Activated T-helper 1 cell treated with Interleukin-2 at 50 U/mL for 16 hours (primary cell): Measurements from ENCODE around the gene AXDND1.

Source experiments
- DNase-seq: peaks from one replicate; pipeline ENCODE4 v3.0.0-alpha.2; 2020; ENCODE audit warnings: low read depth

AXDND1 gene

GRCh38 chr1:179575497-179576314 lies 209.9 kb downstream of the AXDND1 start, which contains the start of gene NPHS2:
TSS of gene NPHS2 (minus strand) at chr1:179575948. CDS start at chr1:179575864, 84 bp downstream.
- DNase-seq, result no peak

GRCh38 chr1:179576509-179576908 lies 210.7 kb downstream of the AXDND1 start:
- DNase-seq, result no peak

GRCh38 chr1:179583771-179584320 lies 218.1 kb downstream of the AXDND1 start:
- DNase-seq, result no peak

DNA sequence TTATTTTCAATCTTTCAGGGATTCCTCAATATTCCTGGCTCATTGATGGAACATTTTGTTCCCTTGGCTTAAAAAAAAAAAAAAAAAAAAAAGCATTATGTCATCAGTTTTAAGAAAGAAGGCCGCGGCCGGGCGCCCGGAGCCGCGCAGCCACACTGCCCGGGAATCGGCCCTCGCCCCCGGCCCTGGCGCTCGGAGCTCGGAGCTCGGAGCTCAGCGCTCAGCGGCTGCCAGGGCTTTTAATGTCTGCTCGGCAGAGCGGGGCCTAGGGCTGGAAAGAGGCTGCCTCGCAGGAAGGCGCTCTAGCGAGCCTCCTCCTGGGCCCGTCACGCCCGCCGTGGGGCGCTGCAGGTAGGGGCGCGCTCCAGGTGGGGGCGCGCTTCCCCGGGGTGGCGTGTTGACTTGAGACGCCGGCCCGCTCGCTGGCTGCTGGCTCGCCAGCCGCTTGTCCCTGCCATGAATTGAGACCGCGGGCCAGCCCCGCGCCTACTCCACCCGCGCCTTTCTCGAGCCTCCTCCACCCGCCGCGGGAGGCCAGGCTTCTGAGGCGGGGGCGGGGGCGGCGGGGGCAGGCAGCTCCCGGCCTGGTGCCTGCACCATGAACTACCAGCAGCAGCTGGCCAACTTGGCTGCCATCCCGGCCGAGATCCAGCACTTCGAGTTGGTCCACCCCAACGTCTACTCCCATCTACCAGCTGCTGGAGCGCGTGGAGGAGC lies 220.5 kb downstream of the AXDND1 start:
- DNase-seq, result no peak

DNA sequence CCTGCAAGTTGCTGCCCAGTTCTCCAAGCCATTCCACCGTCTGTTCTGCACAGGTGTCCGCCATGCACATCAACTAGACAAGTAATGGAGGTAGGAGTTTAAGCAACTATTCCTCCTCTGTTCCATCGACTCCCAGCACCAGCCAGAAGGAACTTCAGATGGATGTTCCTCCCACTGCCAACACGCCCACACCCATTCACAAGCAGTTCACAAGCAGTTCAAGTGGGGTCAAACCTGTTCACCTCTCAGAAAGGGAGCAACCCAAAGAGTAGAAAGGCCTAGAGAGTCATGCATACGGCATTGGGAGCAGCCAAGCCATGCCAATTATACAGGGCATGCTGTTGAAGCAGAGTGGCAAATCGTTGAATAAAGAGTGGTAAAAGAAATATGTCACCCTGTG lies 221.6 kb downstream of the AXDND1 start:
- no peak for DNase-seq

DNA sequence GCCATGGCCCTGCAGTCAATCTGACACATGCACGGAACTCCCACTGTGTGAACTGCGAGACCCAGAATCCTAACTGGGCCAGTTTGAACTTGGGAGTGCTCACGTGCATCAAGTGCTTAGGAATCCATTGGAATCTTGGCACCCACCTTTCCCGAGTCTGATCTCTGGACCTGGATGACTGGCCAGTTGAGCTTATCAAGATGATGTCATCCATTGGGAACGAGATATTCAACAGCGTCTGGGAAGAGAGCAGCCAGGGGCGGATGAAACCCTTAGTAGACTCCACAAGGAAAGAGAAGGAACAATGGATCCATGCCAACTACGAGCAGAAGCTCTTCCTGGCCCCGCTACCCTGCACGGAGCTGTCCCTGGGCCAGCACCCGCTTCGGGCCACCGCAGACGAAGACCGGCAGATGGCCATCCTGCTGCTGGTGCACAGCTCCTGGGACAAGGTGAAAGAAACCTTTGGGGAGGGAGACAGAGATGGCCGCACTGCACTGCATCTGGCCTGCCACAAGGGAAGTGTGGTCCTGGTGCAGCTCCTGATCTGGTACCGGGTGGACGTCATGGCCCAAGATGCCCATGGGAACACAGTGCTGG lies 222.8 kb downstream of the AXDND1 start:
- DNase-seq, result no peak

- DNase-seq, result no peak
Observed at GRCh38 chr1:179589509-179589908, 223.7 kb downstream of the AXDND1 start.

GRCh38 chr1:179590671-179591070 lies 224.9 kb downstream of the AXDND1 start:
- no peak for DNase-seq

DNA sequence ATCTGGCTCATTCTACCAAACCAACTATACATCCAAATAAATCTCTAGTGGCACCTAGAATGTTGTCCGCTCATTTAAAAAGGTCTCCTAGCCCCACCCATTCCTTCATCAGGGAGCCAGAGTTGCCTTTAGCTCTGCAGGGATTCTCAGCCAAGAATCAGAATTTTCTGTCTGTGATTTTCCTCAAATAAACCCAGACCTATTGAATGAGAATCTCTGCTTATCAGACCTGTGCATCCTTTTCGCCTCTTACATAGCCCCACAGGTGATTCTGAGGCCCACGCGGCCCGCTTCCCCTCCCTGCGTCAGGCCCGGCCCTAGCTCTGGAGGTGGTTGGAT lies 225.5 kb downstream of the AXDND1 start:
- no peak for DNase-seq

GRCh38 chr1:179591592-179592580 lies 226.1 kb downstream of the AXDND1 start, which contains the start of gene TDRD5:
TSS of gene TDRD5 (plus strand) at chr1:179591832. CDS start at chr1:179592616, 784 bp downstream.
- DNase-seq, result no peak

- no peak for DNase-seq
Observed at GRCh38 chr1:179598631-179599030, 232.9 kb downstream of the AXDND1 start.

DNA sequence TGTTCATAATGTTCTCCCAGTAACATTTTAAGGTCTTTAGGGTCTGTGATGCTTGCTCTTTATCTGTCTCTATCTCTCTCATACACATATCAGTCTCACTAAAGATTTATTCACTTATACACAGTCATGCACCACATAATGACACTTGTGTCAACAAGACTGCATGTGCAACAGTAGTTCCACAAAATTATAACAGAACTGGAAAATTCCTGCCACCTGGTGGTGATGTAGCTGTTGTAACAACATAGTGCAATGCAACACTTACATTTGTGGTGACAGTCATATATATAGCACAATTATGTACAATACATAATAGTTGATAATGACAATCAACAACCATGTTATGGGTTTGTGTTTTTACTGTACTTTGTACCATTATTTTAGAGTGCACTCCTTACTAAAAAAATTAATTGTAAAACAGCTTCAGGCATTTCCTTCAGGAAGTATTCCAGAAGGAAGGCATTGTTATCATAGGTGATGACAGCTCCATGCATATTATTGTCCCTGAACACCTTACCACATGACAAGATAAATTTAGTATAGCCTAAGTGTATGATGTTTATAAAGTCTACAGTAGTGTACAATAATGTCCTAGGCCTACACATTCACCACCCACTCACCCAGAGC lies 234.0 kb downstream of the AXDND1 start:
- no peak for DNase-seq

- DNase-seq, result no peak
Observed at GRCh38 chr1:179601093-179601492, 235.3 kb downstream of the AXDND1 start.
